ENCODE results near the gene ALG8. TPM values are rescaled to one million over a fixed set of nuclear protein-coding genes. Genes with fewer than 3 reads are reported as not detected.
A peak's percentile ranks its signal among the peaks of the same experiment; 100 is the strongest.

The ALG8 gene
- total and polyA plus RNA-seq, 8 donors = 10.8 to 29.0 (median 17.8) TPM

DNA sequence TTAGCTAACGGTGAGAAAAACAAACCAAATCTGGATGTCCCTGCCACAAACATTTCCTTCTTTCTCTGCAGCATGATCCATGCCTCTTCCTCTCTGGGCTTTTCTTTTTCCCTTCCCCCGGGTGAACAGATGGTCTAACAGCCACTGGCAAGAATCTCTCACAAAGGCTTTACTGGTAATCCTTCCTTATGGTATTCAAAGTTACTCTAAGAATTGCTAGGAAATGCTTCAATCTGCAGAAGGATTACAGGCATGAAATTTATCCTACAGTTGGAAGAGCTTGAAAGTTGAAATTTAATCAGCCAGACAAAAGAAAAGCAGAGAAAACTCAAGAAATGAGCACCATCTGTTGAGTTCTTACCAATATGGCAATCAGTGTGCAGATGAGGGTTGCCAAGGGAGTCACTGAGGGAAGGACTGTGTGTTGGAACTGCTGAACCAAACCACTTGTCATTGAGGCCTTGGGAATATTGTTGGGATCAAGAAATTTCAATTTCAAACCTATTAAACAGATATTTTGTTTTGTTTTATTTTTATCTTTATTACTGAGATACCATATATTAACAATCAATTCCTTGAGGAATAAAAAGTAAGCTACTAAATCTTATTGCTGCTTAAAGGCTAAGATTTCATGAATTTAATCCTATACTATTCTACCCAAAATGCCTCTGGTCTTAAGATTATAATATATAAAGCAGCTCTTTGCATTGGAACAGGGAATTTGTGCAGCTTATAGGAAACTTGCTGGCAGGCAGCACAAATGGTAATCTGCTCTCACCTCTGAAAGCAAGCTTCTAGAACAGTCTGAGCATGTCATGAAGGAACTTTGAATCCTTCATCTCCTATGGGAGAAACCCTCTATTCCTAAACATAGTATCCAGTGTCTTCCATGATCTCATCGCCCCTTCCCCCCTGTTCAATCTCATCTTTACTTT, 30.1 kb downstream of the ALG8 start:
- intact Hi-C loops (cut with DNase I) = no loop called here
- 85 to 94% methylated on average over 3 of the region's 3 CpGs for WGBS, 2 donors
- FAIRE-seq (no peak), DNase-seq (no peak), ATAC-seq (no peak)
- Histone ChIP-seq H3K36me3 (peaks cover 0 to 5% (median 0%) of the 10 kb centered on the region in 3 donors), H3K27me3 (no peaks in the 10 kb centered on the region), H3K27ac (no peak overlapping the region), H3K4me1 (no peaks in the 10 kb centered on the region), H3K9me3 (no peaks in the 10 kb centered on the region), H3K4me3 (no peak overlapping the region)
- TF ChIP-seq, protein P1, sequence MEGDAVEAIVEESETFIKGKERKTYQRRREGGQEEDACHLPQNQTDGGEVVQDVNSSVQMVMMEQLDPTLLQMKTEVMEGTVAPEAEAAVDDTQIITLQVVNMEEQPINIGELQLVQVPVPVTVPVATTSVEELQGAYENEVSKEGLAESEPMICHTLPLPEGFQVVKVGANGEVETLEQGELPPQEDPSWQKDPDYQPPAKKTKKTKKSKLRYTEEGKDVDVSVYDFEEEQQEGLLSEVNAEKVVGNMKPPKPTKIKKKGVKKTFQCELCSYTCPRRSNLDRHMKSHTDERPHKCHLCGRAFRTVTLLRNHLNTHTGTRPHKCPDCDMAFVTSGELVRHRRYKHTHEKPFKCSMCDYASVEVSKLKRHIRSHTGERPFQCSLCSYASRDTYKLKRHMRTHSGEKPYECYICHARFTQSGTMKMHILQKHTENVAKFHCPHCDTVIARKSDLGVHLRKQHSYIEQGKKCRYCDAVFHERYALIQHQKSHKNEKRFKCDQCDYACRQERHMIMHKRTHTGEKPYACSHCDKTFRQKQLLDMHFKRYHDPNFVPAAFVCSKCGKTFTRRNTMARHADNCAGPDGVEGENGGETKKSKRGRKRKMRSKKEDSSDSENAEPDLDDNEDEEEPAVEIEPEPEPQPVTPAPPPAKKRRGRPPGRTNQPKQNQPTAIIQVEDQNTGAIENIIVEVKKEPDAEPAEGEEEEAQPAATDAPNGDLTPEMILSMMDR (IDR thresholded peaks at IDR 0.05) = no peak

DNA sequence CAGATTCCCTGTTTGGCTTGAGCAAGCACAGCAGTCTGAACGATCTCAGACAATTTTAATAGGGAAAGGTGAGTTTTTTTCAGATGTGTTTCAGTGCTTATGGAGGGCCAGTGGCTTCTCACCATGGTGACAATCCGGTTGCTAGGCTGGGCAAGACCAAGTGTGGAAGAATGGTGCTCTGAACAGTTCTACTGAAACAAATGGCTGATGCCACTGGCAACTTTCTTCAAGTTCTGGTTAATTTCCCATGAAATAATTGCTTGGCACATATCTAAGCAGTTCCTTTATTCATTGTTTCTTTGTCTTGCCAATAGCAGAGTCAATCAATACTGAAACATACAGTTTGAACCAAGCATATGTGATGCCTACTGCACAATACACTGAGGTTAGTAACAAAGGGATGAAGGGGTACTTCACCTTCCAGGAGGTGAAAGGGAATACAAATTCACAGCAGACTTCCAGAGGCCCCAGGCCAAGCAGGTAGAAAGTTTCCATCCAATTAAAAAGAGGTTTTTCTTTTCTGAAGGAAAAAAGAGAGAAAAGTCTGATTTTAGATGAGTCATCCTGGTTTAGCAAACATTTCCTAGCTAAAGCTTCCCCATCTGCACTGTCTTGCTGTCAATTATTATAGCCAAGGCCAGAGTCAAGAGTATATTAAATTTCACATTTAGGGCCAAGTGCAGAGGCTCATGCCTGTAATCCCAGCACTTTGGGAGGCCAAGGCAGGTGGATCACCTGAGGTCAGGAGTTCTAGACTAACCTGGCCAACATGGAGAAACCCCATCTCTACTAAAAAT, 38.6 kb downstream of the ALG8 start:
- Histone ChIP-seq H3K36me3 (no peaks in the 10 kb centered on the region), H3K9me3 (no peaks in the 10 kb centered on the region), H3K27me3 (no peaks in the 10 kb centered on the region), H3K4me3 (no peak overlapping the region), H3K4me1 (no peaks in the 10 kb centered on the region), H3K27ac (no peak overlapping the region)
- intact Hi-C loops (cut with DNase I) = no loop called here
- ATAC-seq (peak in 2 of 4 donors; percentile 34 to 67), DNase-seq (no peak), FAIRE-seq (no peak)
- TF ChIP-seq, protein P1 (IDR thresholded peaks at IDR 0.05) = no peak
- 87 to 90% methylated on average over 2 of the region's 2 CpGs for WGBS, 2 donors

DNA sequence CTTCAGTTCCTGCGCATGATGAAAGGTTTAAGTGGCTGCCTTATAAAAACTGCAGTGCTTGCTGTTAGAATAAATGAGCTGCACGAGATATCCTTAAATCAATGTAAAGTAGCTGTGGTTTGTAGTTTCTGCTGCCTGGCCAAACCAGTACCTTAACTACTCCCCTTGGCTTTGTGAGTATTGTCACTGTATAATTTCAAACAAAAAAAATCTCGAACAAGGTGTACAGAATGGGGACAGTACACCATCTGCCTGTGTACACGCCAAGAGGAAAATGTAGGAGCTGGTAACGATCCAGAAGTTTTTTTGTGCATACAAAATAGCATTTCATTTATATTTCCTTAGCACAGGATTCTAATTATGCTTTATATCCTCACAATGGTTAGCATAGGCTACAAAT, 39.2 kb downstream of the ALG8 start:
- FAIRE-seq = no peak

DNA sequence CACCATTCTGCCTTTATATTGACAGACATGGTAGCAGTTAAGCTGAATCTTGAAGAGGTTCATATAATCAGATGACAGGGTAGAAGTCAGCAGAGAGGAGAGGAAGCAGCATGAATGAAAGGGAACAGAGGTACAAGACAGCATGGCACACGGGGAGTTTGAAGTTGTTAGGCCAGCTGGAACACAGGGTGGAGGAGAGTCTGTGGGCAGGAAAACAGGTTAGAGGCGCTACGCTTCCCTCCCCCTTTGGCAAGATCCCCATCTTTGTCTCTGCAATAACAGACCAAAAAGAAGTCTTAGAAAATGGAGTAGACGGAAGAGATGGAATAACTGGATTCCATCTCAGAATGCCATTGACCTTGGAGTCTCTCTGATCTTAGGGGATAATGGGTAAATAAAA, 39.8 kb downstream of the ALG8 start:
- ATAC-seq (no peak), FAIRE-seq (no peak), DNase-seq (no peak)
- Histone ChIP-seq H3K27me3 (no peaks in the 10 kb centered on the region), H3K27ac (no peak overlapping the region), H3K4me1 (no peaks in the 10 kb centered on the region), H3K36me3 (no peaks in the 10 kb centered on the region), H3K4me3 (no peak overlapping the region), H3K9me3 (no peaks in the 10 kb centered on the region)
- WGBS, 2 donors = 91 to 94% methylated on average over 4 of the region's 4 CpGs
- intact Hi-C loops (cut with DNase I) = no loop called here
- TF ChIP-seq, protein P1 (IDR thresholded peaks at IDR 0.05) = no peak

More for the DNA sequence above, 39.2 kb downstream of the ALG8 start:
- TF ChIP-seq, protein P1 (IDR thresholded peaks at IDR 0.05) = no peak
- H3K27ac ChIP-seq = no peak overlapping the region
- WGBS, 2 donors = 75 to 81% methylated on average over 5 of the region's 5 CpGs
- DNase-seq = no peak
- H3K4me1 ChIP-seq = no peaks in the 10 kb centered on the region
- no peaks in the 10 kb centered on the region for H3K36me3 ChIP-seq
- ATAC-seq = peak in 1 of 4 donors; percentile 54
- H3K9me3 ChIP-seq = no peaks in the 10 kb centered on the region
- no peaks in the 10 kb centered on the region for H3K27me3 ChIP-seq
- intact Hi-C loops (cut with DNase I) = no loop called here
- H3K4me3 ChIP-seq = no peak overlapping the region
